GM11168 (cell line): ENCODE data around the gene ZNF521.

ENCODE experiments used
- in situ Hi-C: fragments of 300-500 bp; cut with MboI; formaldehyde crosslinking; loops from one replicate; pipeline ENCODE4 v1.12.0; 2022; ENCODE audit warnings: low sequenced_read_pairs; ENCODE audit not compliant: unreplicated experiment

The ZNF521 gene

DNA sequence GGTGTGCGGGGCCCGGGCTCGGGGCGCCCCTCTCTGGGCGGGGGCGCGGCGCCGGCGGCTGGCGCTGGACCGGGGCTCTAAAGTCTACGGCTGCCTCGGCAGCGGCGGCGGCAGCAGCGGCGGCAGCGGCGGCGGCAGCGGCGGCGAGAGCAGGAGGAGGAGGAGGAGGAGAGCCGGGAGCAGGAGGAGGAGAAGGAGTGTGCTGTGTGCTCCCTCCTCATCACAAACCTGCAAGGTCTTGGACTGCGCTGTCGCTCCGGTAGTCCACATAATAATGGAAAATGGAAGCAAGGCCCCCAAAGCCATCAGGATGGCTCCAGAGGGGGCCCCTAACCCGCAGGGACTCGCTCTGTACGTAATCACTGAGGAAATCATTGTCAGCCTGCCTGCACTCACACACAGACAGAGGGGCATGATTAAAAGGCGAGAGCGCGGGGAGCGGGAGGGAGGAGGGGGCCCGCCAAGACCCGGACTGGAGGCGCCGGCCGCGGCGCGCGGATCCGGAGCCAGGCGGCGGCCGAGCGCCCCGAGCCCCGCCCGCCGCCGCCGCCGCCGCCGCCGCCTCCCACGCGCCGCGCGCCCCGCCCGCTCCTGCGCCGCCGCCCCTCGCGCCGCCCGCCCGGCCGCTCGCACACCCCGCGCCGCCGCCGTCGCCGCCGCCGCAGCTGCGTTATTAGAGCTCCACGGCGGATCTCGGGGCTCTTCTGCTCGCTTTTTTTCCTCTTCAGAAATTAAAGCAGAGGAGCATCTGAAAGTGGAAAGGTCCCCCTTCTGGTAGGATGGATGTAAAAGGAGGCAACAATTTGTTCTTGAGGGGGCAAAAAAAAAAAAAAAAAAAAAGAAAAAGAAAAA lies at the start of gene ZNF521:
ZNF521 (minus strand) TSS at position 390 of the 852 bp plus-strand sequence. CDS start 1,220 bp downstream, outside the sequence.
- in situ Hi-C loops = no loop called here

DNA sequence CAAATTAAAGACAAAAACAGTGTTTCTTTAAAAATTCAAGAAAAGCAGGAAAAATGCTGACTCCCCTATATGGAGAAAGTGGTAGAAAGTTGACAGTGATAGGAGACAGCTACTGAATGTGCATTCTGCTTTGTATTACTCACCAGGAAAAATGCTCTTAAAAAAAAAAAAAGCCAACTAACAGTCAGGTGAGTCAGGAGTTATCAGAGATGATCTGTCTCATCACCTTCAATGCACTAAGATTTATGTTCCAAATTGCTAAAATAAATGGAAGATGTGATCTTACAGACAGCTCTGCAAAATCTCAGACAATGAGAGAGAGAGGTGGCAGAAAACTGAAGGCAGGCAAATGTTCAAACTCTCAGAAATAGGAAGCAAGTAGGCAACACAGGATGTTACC lies 47.6 kb upstream of the ZNF521 start:
- in situ Hi-C loops = no loop called here

GRCh38 chr18:25392192-25392591 lies 40.2 kb upstream of the ZNF521 start:
- in situ Hi-C loops = no loop called here

DNA sequence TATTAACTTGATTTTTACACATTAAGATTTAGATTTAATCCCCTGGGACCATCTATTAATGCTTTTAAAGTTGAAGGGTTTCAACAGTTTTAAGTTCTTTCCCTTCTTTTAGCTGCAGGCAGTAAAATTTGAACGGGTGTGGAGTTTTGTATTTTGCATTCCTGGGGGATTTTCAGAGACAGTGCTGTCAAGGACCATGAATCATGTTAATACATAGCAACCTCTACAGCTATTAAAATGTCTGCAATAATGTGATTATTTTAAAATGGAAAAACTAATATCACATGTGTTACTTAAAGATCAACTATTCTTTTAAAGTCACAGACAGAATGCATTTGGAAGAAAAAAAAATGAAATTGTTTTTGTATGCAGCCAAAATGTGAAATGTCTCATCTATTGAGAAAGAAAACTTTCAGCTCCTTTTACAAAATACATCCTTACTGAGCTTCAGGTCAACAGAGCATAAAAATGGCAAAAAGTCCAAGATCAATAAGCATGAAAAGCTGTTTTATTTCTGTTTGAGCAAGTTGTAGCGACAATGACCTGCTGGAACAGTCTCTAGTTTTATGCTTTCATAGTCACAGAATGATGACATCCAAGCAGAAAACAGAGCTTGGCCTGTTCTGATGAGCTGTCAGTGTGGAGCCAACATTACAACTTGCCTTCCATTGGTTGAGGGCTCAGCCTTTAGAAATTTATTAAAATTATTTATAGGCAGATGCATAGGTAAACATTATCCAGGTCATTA lies 21.6 kb upstream of the ZNF521 start:
- in situ Hi-C loops = no loop called here

GRCh38 chr18:25370391-25370790 lies 18.4 kb upstream of the ZNF521 start:
- in situ Hi-C loops = no loop called here

DNA sequence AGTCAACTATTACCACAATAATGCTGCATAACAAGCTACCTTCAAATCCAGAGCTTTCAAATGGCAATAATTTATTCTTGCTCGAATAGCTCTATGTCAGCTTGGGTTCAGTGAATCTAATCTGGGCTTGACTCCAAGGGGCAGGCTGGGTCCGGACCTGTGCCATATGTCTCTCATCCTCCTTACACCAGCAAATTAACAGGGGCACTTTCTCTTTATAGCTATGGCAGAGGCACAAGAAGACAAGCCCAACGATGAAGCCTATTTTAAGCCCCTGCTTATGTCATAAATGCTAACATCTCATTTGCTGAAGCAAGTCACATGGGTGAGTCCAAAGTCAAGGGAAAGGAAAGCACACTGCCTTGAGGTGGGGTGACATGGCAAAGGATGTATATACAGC lies 13.3 kb upstream of the ZNF521 start:
- in situ Hi-C loops = no loop called here

GRCh38 chr18:25364732-25365131 lies 12.8 kb upstream of the ZNF521 start:
- in situ Hi-C loops = no loop called here

GRCh38 chr18:25360301-25360899 lies 8.4 kb upstream of the ZNF521 start:
- in situ Hi-C loops = no loop called here

DNA sequence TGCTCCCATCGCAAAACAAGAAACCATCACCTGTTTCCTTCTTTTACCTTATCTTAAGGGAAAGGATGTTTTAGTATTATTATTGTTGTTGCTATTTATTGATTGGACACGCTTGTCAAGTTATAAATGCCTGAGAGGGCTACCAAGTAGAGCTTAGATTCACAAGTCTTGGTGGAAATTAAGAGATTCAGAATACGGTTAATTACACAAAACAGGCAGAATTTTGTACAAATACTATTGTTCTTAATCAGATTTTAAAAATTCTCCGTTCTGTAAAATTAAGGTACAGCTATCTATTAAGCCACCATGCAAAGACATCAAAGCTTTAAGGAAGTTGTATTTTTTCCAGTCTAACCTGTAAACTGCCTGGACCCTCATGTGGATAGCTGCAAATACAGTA lies 1.1 kb upstream of the ZNF521 start:
- in situ Hi-C loops = no loop called here

- in situ Hi-C loops = no loop called here
Observed at GRCh38 chr18:25352629-25353005, 651 bp upstream of the ZNF521 start.

GRCh38 chr18:25351280-25351775 lies 638 bp downstream of the ZNF521 start:
- in situ Hi-C loops = no loop called here

- in situ Hi-C loops = no loop called here
Observed at GRCh38 chr18:25350489-25351251, 1.3 kb downstream of the ZNF521 start.

- in situ Hi-C loops = no loop called here
Observed at GRCh38 chr18:25349926-25350487, 2.0 kb downstream of the ZNF521 start.

DNA sequence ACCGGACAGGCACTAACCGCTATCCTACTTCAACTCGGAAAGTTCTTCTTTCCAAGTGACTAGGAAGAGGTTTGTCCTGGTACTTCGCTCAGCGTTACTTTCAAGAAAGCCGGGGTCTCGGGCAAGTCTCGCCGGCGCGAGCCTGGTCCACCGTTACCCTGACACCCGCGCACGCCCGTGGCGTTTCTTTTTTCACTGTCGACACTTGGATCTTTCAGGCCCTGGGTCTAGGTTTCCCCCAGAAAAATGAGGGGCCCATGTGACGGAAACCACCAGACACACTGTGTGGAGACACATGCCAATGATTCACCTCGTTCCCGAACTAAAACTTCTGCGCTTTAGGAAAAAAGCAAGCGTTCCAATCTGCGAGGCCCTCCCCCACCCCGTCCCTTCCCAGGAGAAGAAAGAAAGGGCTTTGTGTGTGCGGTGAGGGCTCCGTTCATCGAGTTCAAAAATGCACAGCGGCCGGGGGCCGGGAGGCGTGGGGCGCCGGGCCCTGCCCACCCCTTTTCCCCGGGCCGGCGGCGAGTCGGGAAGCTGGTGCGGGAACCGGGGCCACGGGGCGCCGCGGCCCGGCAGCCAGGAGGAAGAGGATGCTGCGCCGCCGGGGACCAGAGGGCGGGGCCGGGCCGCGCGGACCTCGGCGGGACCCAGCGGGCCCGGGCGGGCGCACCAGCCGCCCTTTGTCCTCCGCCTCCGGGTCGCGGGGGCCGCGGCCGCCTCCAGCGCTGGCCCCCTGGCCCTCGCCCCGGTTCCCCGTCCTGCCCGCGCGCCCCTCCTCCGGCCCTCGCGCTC lies 2.6 kb downstream of the ZNF521 start:
- in situ Hi-C loops = no loop called here

DNA sequence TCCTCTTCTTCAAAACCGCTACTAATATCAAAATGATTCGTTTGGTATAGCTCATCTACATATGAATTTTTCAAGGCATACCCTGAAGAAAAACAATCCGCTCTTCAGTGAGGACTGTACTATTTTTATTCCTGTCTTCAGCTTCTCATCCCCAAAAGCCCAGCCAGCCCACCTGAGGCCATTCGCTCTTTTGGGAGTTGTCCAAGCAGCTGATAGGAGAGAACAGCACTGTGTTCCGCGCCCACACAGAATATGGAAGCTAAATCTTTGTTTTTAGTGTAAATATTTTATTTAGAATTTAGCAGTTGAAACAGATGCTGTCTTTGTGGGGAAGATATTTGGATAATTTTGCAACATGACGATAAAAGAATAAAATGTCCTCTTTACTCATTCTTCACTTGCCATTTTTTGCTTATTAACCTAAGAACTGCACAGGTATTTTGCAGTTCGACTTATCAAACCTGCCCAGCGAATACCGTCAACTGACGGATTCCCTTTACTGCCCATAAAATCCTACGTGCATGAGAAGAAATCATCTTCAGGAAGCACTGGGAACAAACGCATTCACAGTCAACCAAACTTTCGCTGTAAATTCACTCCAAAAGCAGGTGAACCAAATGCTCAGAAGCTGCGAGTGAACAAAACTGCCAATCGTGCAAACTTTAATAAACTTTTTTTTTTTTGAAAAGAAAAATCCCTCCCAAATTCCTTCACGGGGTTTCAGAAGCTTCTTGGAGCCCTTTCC lies 3.4 kb downstream of the ZNF521 start:
- in situ Hi-C loops = no loop called here

DNA sequence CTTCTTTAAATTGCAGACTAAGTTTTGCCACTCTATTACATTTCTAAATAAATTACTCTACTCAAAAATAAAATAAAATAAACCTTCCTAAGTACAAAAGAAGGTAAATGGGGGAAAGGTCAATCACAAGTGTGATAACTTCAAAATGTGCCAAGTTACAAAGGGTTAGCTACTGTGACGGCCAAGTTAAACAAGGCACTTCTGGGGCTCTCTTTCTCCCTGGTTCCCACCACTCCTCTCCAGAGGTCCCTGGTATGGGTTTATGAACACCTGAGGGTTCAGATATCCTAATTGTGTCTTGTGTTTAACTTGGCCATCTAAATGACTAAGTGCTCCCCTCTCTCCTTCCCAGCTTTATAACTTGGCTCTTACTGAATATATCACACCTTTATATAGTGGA lies 5.4 kb downstream of the ZNF521 start:
- in situ Hi-C loops = no loop called here

GRCh38 chr18:25345081-25345866 lies 6.7 kb downstream of the ZNF521 start:
- in situ Hi-C loops = no loop called here

DNA sequence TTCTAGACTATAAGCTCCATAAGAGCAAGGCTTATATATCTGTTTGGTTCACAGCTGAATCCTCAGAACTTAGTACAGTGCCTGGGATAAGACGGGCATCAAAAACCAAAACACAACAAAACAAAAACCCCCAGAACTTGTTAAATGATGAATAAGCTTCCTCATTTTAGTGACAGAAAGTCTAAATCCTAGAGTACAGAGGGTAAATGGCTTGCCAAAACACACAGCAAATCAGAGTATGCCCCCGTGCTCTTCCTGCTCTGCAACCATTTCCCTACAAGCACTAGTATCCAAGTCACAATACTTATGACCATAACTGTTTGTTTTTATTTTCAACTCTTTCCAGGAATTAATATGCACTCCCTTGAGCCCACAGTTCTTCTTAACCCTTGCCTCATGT lies 10.1 kb downstream of the ZNF521 start:
- in situ Hi-C loops = no loop called here
